ENCODE measurements around the gene CR1.

- TF ChIP-seq, protein P1, sequence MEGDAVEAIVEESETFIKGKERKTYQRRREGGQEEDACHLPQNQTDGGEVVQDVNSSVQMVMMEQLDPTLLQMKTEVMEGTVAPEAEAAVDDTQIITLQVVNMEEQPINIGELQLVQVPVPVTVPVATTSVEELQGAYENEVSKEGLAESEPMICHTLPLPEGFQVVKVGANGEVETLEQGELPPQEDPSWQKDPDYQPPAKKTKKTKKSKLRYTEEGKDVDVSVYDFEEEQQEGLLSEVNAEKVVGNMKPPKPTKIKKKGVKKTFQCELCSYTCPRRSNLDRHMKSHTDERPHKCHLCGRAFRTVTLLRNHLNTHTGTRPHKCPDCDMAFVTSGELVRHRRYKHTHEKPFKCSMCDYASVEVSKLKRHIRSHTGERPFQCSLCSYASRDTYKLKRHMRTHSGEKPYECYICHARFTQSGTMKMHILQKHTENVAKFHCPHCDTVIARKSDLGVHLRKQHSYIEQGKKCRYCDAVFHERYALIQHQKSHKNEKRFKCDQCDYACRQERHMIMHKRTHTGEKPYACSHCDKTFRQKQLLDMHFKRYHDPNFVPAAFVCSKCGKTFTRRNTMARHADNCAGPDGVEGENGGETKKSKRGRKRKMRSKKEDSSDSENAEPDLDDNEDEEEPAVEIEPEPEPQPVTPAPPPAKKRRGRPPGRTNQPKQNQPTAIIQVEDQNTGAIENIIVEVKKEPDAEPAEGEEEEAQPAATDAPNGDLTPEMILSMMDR (IDR thresholded peaks at IDR 0.05), result no peak
- TF ChIP-seq POLR2A (IDR thresholded peaks at IDR 0.05), result no peak
- TF ChIP-seq EP300 (IDR thresholded peaks at IDR 0.05), result no peak
These were observed 148.4 kb downstream of the CR1 start for GRCh38 chr1:207644166-207644851.

All from ovary (tissue), 3 donors.